Astrocyte (in vitro differentiated cells and primary cell): Measurements from ENCODE around the gene STEAP4.

ENCODE experiments used
- CTCF ChIP-seq: IDR thresholded peaks from 2 replicates; pipeline ENCODE4 v1.5.1; 2011; ENCODE audit warnings: low read depth, mild to moderate bottlenecking, inconsistent platforms, low read length, moderate library complexity; ENCODE audit not compliant: insufficient read depth
- EZH2 ChIP-seq: IDR thresholded peaks from 2 replicates; pipeline ENCODE4 v1.6.1; 2012; ENCODE audit warnings: mild to moderate bottlenecking, low read length, inconsistent platforms; ENCODE audit not compliant: insufficient read depth

- TF ChIP-seq CTCF (no peak), EZH2 (no peak)
These were observed 1.1 kb upstream of the STEAP4 start for GRCh38 chr7:88307823-88308222.
